OCI-LY7 (cell line): ENCODE data around the gene FOXP1. TPM values are rescaled to one million over a fixed set of nuclear protein-coding genes. Genes with fewer than 3 reads are reported as not detected.

Experiments
- BruUV-seq: library from RNA; stranded (reverse); fragments of 400-500 nt; replicated peaks from 2 replicates; lab custom pipeline; 2021; lab: Mats Ljungman, UMichigan
- CTCF ChIA-PET: fragments of 300-600 bp; sonication (Branson Sonifier 250); formaldehyde crosslinking; loops from one replicate; lab custom pipeline; 2022; ENCODE audit warnings: antibody characterized with exemption; ENCODE audit not compliant: unreplicated experiment; lab: Charles Lee
- POLR2A ChIA-PET: fragments of 300-600 bp; sonication (Branson Sonifier 250); formaldehyde crosslinking; loops from one replicate; lab custom pipeline; 2022; ENCODE audit warnings: antibody characterized with exemption; lab: Charles Lee
- DNase-seq: peaks from one replicate; pipeline ENCODE4 v3.0.0-alpha.2; 2015; ENCODE audit warnings: low spot score
- H2AFZ ChIP-seq: fragments of 200-600 bp; sonication (generic), shearing (Covaris generic); 2 replicates; pipeline ENCODE4 v1.6.1; 2014; ENCODE audit warnings: mild to moderate bottlenecking, antibody characterized with exemption, low read length, moderate library complexity
- H3K27ac ChIP-seq: fragments of 200-600 bp; sonication (generic); 2 replicates; pipeline ENCODE4 v1.5.1; 2014; ENCODE audit warnings: mixed run types, low read depth, mild to moderate bottlenecking, moderate library complexity, low read length, inconsistent platforms; ENCODE audit not compliant: poor library complexity, severe bottlenecking
- H3K36me3 ChIP-seq: fragments of 200-600 bp; sonication (generic); 2 replicates; pipeline ENCODE4 v1.6.1; 2014; ENCODE audit warnings: mild to moderate bottlenecking, antibody characterized with exemption, low read length, moderate library complexity, mixed read lengths; ENCODE audit not compliant: insufficient read depth
- H3K4me1 ChIP-seq: fragments of 200-600 bp; sonication (generic); 2 replicates; pipeline ENCODE4 v1.5.1; 2014; ENCODE audit warnings: mild to moderate bottlenecking, low read length; ENCODE audit not compliant: insufficient read depth, poor library complexity, severe bottlenecking
- H3K4me2 ChIP-seq: fragments of 200-600 bp; sonication (generic); 2 replicates; pipeline ENCODE4 v1.6.1; 2014; ENCODE audit warnings: mild to moderate bottlenecking, low read length
- H3K4me3 ChIP-seq: fragments of 200-600 bp; sonication (generic); 2 replicates; pipeline ENCODE4 v1.5.1; 2014; ENCODE audit warnings: mild to moderate bottlenecking, low read depth, low read length; ENCODE audit not compliant: poor library complexity, severe bottlenecking
- H3K79me2 ChIP-seq: fragments of 200-600 bp; sonication (generic); 2 replicates; pipeline ENCODE4 v1.6.1; 2016; ENCODE audit warnings: low read depth, mild to moderate bottlenecking, low read length, moderate library complexity, mixed read lengths; ENCODE audit not compliant: insufficient read depth
- H3K9me2 ChIP-seq: fragments of 200-600 bp; sonication (generic); 2 replicates; pipeline ENCODE4 v1.6.1; 2016; ENCODE audit warnings: mild to moderate bottlenecking, low read length, mixed read lengths; ENCODE audit not compliant: insufficient read depth
- H3K9me3 ChIP-seq: fragments of 200-600 bp; sonication (generic); 2 replicates; pipeline ENCODE4 v1.6.1; 2014; ENCODE audit warnings: mild to moderate bottlenecking, mixed run types, low read length, mixed read lengths
- H4K20me1 ChIP-seq: fragments of 200-600 bp; sonication (generic); 2 replicates; pipeline ENCODE4 v1.6.1; 2014; ENCODE audit warnings: mild to moderate bottlenecking, antibody characterized with exemption, low read length, moderate library complexity, mixed read lengths; ENCODE audit not compliant: insufficient read depth
- CTCF ChIP-seq: fragments of 200-600 bp; sonication (generic); conservative IDR thresholded peaks from 2 replicates; pipeline ENCODE4 v1.5.1; 2014; ENCODE audit warnings: mild to moderate bottlenecking, antibody characterized with exemption, low read length, moderate library complexity, mixed read lengths
- EZH2phosphoT487 ChIP-seq: fragments of 200-600 bp; sonication (generic); IDR thresholded peaks from 2 replicates; pipeline ENCODE4 v1.6.1; 2018; ENCODE audit warnings: low read depth, borderline replicate concordance, mild to moderate bottlenecking, mixed run types, antibody characterized with exemption, low read length, moderate library complexity, mixed read lengths
- intact Hi-C: fragments of 100-400 bp; cut with micrococcal nuclease; formaldehyde crosslinking; loops from one replicate; pipeline ENCODE4 v1.10.0; 2022; ENCODE audit not compliant: unreplicated experiment
- total RNA-seq, 2 experiments: library from RNA; depleted of rRNA in 1 of 2; stranded (reverse); fragments of >200 nt in 1 of 2; shearing (Covaris generic) in 1 of 2; gene quantifications; 2 replicates each; pipeline ENCODE4 v1.2.3, GENCODE V29; 2014 to 2022

FOXP1 gene
- total RNA-seq, 2 experiments from 2014 or later: 87.3 to 151 TPM

- DNase-seq: no peak
- Histone ChIP-seq H4K20me1 (0 out of 2 replicates have a peak, but pooled peaks cover 11% of the 10 kb centered on the region), H2AFZ (no peak overlapping the region), H3K9me3 (no peaks in the 10 kb centered on the region), H3K9me2 (no peaks in the 10 kb centered on the region), H3K36me3 (no peaks in the 10 kb centered on the region), H3K4me2 (no peak overlapping the region), H3K4me3 (no peak overlapping the region), H3K4me1 (peaks cover 21% of the 10 kb centered on the region), H3K79me2 (no peaks in the 10 kb centered on the region), H3K27ac (no peak overlapping the region)
- CTCF ChIA-PET: no interaction called here
- POLR2A ChIA-PET: interaction anchor here (0.5 to 0.9 kb wide), 2 partner anchors 15 to 70 kb away, joined by 3 read pairs; no protein-coding TSS in a partner anchor
- intact Hi-C loops: loop anchor here (5.0 kb wide), 1 partner anchor 357 kb away; no protein-coding TSS in a partner anchor
- no TSS peak for BruUV-seq
- TF ChIP-seq CTCF (no peak), EZH2phosphoT487 (no peak)
Measured at GRCh38 chr3:71229905-71230657, 353.4 kb downstream of the FOXP1 start.

GRCh38 chr3:71228156-71228866 is 355.2 kb downstream of the FOXP1 start:
- Histone ChIP-seq H2AFZ (no peak overlapping the region), H3K9me3 (no peaks in the 10 kb centered on the region), H3K79me2 (no peaks in the 10 kb centered on the region), H3K36me3 (no peaks in the 10 kb centered on the region), H3K4me2 (no peak overlapping the region), H4K20me1 (0 out of 2 replicates have a peak, but pooled peaks cover 11% of the 10 kb centered on the region), H3K4me1 (peaks cover 21% of the 10 kb centered on the region), H3K9me2 (no peaks in the 10 kb centered on the region), H3K4me3 (no peak overlapping the region), H3K27ac (no peak overlapping the region)
- no peak for DNase-seq
- no peak for TF ChIP-seq CTCF
- no peak for TF ChIP-seq EZH2phosphoT487
- CTCF ChIA-PET: no interaction called here
- no TSS peak for BruUV-seq
- POLR2A ChIA-PET: interaction anchor here (0.6 to 1.0 kb wide), 3 partner anchors 10 to 1219 kb away, joined by 3 read pairs; no protein-coding TSS in a partner anchor
- intact Hi-C loops: loop anchor here (5.0 kb wide), 1 partner anchor 359 kb away; no protein-coding TSS in a partner anchor
